Nephron progenitor cell (in vitro differentiated cells): ENCODE measurements around the gene ZDHHC21.

Experiments
- DNase-seq: peaks from one replicate; pipeline ENCODE4 v3.0.0; 2021
- H3K27ac Mint-ChIP-seq: 2 replicates; pipeline ENCODE4 v1.8.0; 2021; ENCODE audit warnings: mild to moderate bottlenecking, moderate library complexity, mixed read lengths
- H3K27me3 Mint-ChIP-seq: 2 replicates; pipeline ENCODE4 v1.8.0; 2021; ENCODE audit warnings: mild to moderate bottlenecking, low read depth, mixed read lengths; ENCODE audit not compliant: poor library complexity
- H3K36me3 Mint-ChIP-seq: 2 replicates; pipeline ENCODE4 v1.8.0; 2021; ENCODE audit warnings: low read depth, mixed read lengths
- H3K4me1 Mint-ChIP-seq: 2 replicates; pipeline ENCODE4 v1.8.0; 2021; ENCODE audit warnings: mixed read lengths
- H3K4me3 Mint-ChIP-seq: 2 replicates; pipeline ENCODE4 v1.8.0; 2021; ENCODE audit warnings: mild to moderate bottlenecking, moderate library complexity, mixed read lengths
- H3K9me3 Mint-ChIP-seq: 2 replicates; pipeline ENCODE4 v1.8.0; 2021; ENCODE audit warnings: mild to moderate bottlenecking, moderate library complexity, mixed read lengths
- TF ChIP-seq, protein P1 (sequence below): fragments of 200-600 bp; sonication (generic); IDR thresholded peaks from 2 replicates; pipeline ENCODE4 v1.5.0; 2021; ENCODE audit warnings: antibody characterized with exemption

ZDHHC21 gene

DNA sequence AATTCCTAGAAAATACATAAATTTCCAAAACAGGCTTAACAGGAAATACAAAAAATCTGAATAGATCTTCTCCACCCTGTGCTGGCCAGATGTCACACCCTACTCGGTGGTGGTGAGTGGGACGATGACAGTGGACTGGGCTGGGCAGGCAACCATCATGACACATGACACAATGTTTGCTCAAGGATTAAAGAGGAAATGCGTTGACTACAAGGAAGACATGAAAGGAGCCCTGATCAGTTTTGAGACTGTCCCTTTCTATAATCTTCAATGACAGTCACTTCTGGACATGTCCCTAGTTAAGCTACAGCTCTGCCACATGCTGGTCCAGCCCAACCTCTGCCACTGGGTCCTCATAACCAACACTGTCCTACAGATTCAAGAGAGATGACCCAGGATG is 99.8 kb downstream of the ZDHHC21 start:
- no peaks in the 10 kb centered on the region for H3K27me3 Mint-ChIP-seq
- no peak overlapping the region for H3K4me3 Mint-ChIP-seq
- peaks cover 24% of the 10 kb centered on the region for H3K9me3 Mint-ChIP-seq
- no peaks in the 10 kb centered on the region for H3K4me1 Mint-ChIP-seq
- peaks cover 34% of the 10 kb centered on the region for H3K36me3 Mint-ChIP-seq
- no peak overlapping the region for H3K27ac Mint-ChIP-seq
- TF ChIP-seq, protein P1, sequence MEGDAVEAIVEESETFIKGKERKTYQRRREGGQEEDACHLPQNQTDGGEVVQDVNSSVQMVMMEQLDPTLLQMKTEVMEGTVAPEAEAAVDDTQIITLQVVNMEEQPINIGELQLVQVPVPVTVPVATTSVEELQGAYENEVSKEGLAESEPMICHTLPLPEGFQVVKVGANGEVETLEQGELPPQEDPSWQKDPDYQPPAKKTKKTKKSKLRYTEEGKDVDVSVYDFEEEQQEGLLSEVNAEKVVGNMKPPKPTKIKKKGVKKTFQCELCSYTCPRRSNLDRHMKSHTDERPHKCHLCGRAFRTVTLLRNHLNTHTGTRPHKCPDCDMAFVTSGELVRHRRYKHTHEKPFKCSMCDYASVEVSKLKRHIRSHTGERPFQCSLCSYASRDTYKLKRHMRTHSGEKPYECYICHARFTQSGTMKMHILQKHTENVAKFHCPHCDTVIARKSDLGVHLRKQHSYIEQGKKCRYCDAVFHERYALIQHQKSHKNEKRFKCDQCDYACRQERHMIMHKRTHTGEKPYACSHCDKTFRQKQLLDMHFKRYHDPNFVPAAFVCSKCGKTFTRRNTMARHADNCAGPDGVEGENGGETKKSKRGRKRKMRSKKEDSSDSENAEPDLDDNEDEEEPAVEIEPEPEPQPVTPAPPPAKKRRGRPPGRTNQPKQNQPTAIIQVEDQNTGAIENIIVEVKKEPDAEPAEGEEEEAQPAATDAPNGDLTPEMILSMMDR = no peak
- no peak for DNase-seq

DNA sequence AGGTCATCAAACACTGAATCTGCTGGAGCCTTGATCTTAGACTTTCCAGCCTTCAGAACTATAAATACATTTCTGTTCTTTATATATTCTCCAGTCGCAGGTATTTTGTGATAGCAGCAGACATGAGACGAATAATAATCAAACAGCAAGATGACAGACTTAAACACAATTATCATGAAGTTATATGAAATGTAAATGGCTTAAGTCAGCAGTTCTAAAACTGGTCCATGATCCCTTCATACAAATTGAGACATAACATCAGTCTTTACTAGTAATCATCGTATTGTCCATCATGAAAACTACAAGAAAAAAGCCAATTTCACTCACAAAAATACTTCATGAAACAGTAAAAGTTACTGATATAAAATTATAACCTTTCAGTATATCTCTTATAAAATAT is 101.8 kb downstream of the ZDHHC21 start:
- Mint-ChIP-seq H3K27me3 (peaks cover 4% of the 10 kb centered on the region), H3K9me3 (peaks cover 23% of the 10 kb centered on the region), H3K27ac (no peak overlapping the region), H3K4me1 (no peaks in the 10 kb centered on the region), H3K36me3 (peaks cover 39% of the 10 kb centered on the region), H3K4me3 (no peak overlapping the region)
- TF ChIP-seq, protein P1 = no peak
- DNase-seq = no peak

DNA sequence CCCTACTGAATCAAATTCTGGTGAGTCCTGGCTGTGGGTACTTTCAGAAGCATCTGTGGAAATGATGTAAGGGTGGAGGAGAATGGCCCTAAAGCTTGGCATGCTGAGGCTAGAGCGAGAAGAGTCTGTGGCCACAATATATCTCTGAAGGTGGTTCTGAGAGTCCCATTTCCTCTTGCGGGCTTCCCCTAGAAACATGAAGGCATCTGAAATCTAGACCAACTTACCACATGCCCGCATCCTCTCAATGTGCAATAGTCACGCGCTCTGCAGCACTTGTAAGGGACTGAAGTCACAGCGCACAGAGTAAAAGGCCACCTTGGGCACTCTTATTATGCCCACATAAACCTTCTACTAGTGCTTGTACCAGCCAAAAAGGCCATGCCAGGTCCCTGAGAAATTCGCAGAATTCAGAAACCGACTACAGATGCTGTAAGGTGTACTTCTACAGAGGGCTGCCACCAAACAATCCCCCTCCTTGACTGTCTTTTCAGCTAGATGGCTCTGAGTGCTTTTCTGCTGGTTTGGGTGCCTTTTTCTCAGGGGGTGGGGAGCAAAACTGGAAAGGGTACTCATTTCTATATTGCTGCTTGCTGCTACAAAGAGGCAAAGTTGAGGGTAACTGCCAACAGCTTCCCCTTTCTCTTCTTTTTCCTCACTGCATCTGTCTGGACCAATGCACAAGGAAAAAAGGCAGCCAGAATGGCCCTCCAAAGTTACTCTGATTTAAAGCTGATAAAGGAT is 107.3 kb downstream of the ZDHHC21 start:
- H3K27me3 Mint-ChIP-seq = peaks cover 4% of the 10 kb centered on the region
- H3K27ac Mint-ChIP-seq = no peak overlapping the region
- peaks cover 18% of the 10 kb centered on the region for H3K9me3 Mint-ChIP-seq
- peaks cover 19% of the 10 kb centered on the region for H3K36me3 Mint-ChIP-seq
- H3K4me3 Mint-ChIP-seq = no peak overlapping the region
- TF ChIP-seq, protein P1 = no peak
- no peak for DNase-seq
- no peaks in the 10 kb centered on the region for H3K4me1 Mint-ChIP-seq

DNA sequence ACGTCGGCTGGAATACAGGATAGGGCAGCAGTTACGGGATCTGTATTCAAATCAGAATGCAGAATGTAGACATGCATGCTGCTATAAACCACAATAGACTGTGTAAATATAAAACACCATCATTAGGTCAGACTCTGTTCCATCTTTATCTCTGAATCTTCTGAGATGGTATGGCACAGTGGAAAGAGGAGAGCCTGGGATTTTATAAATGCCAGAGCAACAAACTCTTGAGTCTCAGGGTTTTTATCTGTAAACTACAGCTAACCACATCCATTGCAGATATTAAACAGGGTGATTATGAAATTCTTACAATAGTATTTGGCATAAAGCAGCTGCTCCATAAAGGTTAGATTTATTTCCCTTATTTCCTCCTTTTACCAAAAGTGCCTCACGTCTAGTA is 108.7 kb downstream of the ZDHHC21 start:
- H3K4me1 Mint-ChIP-seq = no peaks in the 10 kb centered on the region
- H3K27ac Mint-ChIP-seq = no peak overlapping the region
- H3K4me3 Mint-ChIP-seq = no peak overlapping the region
- H3K36me3 Mint-ChIP-seq = peaks cover 19% of the 10 kb centered on the region
- TF ChIP-seq, protein P1 = no peak
- peaks cover 4% of the 10 kb centered on the region for H3K27me3 Mint-ChIP-seq
- DNase-seq = no peak
- H3K9me3 Mint-ChIP-seq = peaks cover 30% of the 10 kb centered on the region

DNA sequence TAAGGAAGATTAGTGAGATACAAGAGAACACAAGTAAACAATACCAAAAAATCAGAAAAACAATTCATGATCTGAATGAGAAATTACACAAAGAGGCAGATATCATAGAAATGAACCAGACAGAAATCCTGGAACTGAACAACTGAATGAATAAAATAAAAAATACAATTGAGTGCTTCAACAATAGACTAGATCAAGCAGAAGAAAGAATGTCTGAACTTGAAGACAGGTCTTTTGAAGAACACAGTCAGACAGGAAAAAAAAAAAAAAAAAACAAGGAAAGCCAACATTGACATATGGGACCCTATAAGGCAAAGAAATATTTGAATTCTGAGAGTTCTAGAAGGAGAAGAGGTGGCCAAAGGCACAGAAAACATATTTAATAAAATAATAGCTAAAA is 115.2 kb downstream of the ZDHHC21 start:
- peaks cover 18% of the 10 kb centered on the region for H3K36me3 Mint-ChIP-seq
- H3K9me3 Mint-ChIP-seq = peaks cover 59% of the 10 kb centered on the region
- no peak overlapping the region for H3K27ac Mint-ChIP-seq
- H3K4me1 Mint-ChIP-seq = no peaks in the 10 kb centered on the region
- H3K4me3 Mint-ChIP-seq = no peak overlapping the region
- no peak for DNase-seq
- TF ChIP-seq, protein P1 = no peak
- no peaks in the 10 kb centered on the region for H3K27me3 Mint-ChIP-seq

DNA sequence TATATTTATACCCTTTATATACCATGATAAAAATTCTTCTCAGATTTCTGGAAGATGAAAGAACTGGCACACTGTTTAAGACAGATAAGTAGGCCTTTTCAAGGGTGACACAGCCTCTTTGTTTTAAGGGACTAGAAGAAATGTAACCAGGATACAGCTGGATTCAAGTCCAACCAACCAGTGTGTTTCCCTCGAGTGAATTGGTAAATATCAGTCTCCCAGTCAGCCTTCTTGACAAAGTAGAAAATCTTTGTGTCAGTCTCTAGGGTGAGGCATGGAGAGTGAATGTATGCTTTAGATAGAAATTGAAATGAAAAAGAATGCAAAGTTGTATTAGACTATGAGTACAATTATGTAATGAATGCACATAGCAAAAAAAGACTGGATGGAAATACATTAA is 119.1 kb downstream of the ZDHHC21 start:
- Mint-ChIP-seq H3K27me3 (no peaks in the 10 kb centered on the region), H3K9me3 (peaks cover 48% of the 10 kb centered on the region), H3K4me1 (no peaks in the 10 kb centered on the region), H3K27ac (no peak overlapping the region), H3K36me3 (peaks cover 11% of the 10 kb centered on the region), H3K4me3 (no peak overlapping the region)
- no peak for DNase-seq
- TF ChIP-seq, protein P1 = no peak
